Activated CD4-positive, alpha-beta T cell treated with anti-CD3 and anti-CD28 coated beads, Interleukin-2, amount 50 U/mL, for 48 hours (primary cell): Measurements from ENCODE around the gene TMC2.
"Not testable (repeated sequence)": the region's sequence is repeated elsewhere in the genome, so short reads cannot be mapped to it uniquely, and the experiment has no call there.

Experiments used
- DNase-seq, 2 experiments: peaks; one replicate each; pipeline ENCODE4 v3.0.0-alpha.2; 2020

The TMC2 gene

GRCh38 chr20:2536560-2536986 lies at the start of gene TMC2:
TSS of gene TMC2 (plus strand) at chr20:2536573. CDS start at chr20:2536622, 49 bp downstream.
- no peak for DNase-seq

GRCh38 chr20:2502808-2503384 lies 33.5 kb upstream of the TMC2 start:
- DNase-seq = not testable (repeated sequence)

GRCh38 chr20:2504803-2505202 lies 31.6 kb upstream of the TMC2 start:
- not testable (repeated sequence) for DNase-seq

DNA sequence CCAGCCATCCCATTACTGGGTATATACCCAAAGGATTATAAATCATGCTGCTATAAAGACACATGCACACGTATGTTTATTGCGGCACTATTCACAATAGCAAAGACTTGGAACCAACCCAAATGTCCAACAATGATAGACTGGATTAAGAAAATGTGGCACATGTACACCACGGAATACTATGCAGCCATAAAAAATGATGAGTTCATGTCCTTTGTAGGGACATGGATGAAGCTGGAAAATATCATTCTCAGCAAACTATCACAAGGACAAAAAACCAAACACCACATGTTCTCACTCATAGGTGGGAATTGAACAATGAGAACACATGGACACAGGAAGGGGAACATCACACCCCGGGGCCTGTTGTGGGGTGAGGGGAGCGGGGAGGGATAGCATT lies 29.9 kb upstream of the TMC2 start:
- not testable (repeated sequence) for DNase-seq

GRCh38 chr20:2507464-2507863 lies 28.9 kb upstream of the TMC2 start:
- DNase-seq = no peak

DNA sequence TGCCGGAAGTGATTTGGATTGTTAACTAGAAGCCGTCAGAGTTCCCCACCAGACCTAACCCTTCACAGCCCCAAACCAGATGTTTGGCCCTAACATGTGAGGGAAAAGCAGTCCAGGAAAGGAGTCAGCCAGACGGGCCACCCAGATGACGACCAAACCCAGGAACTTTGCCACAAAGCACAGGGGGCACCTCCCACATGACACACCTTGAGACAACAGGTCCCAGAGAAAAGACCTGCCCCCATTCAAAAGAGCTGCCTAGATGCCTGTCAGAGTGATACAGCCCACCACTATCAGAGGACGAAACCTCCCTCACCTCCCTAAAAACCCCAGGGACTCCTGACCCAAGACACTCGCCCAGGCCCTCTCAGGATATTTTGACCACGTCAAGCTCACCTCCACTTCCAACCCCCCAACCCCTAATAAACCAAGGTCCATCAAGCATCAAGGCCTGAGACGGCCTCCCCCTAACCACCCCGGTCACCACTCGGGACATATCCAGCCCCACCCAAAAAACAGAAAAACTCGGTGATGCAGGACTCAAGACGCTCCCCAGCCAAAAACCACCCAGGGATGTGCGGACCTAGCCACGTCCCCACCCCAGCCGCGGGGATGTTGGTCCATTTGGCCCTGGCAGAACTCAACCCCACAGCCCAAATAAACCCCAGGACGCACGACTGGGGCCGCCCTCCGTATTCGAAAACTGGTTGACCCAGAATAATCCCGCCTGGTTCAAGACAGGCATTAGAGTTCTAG lies 28.3 kb upstream of the TMC2 start:
- peak in 1 of 2 experiments; percentile 16 for DNase-seq

- DNase-seq = peak; percentile 75 to 80
Observed at GRCh38 chr20:2508631-2509467, 27.5 kb upstream of the TMC2 start, which contains the start of gene ZNF343. TSS of gene ZNF343 (minus strand) at chr20:2508915. CDS start at chr20:2493895, 15,020 bp downstream.

DNA sequence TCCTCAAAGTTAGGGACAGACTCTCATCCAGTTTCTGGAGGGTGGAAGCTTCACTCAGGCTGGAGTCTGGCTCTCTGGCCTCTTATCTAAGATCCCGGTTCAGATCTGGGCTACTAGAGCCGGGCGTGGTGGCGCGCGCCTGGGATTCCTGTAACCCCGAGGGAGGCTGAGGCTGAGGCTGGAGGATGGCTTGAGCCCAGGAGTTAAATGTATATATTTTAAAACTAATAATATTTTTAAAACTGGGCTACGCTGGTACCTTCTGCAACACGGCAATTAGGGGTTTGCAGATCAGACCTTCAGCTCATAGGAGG lies 26.9 kb upstream of the TMC2 start:
- DNase-seq = no peak

DNA sequence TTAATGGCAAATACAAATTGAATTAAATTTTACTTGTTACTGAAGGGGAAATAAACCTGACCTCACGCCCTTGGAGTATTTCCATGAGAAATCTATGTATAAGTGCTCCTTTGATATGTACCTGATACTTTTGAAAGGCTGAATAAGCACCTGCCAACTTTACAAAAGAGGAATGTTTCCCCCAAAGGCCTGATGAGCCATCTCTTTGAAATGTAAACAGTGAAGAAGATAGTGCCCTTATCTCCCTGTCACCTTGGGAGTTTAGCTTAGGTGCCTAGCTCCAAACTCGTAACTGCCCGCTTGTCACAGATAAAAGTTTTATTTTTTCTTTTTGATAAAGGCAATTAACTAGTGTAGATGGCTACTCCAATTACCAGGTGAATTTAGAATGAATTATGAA lies 26.6 kb upstream of the TMC2 start:
- DNase-seq = no peak

DNA sequence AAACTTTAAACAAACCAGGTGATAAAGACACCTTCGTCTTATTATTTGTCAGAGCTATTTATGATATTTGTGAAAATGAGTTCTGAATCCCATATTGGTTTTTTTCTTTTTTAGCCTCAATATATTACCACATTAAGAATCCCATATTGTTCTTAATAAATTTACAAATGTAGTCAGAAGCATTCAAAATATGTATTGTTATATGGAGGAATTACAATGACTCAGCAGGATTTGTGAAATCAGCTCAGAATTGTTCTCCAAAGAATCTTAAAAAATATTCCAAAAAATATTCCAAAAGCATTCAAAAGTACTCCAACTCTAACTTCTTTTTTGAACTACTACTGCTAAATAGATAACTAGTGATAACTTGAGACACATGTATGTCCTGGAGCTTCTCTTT lies 21.2 kb upstream of the TMC2 start:
- DNase-seq = no peak

DNA sequence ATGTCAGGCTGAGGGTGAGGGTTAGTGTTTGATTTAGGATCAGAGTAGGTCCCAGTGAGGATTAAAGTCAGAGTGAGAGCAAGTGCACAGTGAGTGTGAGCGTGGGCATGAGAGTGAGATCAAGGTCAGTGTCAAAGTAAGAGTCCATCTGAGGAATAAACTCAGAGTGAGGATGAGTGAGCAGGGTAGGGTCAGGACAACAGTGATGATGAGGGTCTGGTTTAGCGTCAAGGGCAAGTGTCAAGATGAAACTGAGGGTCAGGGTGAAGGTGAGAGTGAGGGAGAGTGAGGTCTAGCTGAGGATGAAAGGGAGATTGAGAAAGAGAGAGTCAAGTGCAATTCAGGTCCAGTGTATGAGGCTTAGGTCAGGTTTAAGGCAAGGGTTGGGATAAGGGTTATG lies 20.0 kb upstream of the TMC2 start:
- DNase-seq = no peak

- no peak for DNase-seq
Observed at GRCh38 chr20:2518096-2518495, 18.3 kb upstream of the TMC2 start.

GRCh38 chr20:2518558-2518957 lies 17.8 kb upstream of the TMC2 start:
- no peak for DNase-seq

GRCh38 chr20:2519115-2519809 lies 17.1 kb upstream of the TMC2 start:
- DNase-seq = no peak

- DNase-seq = no peak
Observed at GRCh38 chr20:2520617-2521016, 15.8 kb upstream of the TMC2 start.

DNA sequence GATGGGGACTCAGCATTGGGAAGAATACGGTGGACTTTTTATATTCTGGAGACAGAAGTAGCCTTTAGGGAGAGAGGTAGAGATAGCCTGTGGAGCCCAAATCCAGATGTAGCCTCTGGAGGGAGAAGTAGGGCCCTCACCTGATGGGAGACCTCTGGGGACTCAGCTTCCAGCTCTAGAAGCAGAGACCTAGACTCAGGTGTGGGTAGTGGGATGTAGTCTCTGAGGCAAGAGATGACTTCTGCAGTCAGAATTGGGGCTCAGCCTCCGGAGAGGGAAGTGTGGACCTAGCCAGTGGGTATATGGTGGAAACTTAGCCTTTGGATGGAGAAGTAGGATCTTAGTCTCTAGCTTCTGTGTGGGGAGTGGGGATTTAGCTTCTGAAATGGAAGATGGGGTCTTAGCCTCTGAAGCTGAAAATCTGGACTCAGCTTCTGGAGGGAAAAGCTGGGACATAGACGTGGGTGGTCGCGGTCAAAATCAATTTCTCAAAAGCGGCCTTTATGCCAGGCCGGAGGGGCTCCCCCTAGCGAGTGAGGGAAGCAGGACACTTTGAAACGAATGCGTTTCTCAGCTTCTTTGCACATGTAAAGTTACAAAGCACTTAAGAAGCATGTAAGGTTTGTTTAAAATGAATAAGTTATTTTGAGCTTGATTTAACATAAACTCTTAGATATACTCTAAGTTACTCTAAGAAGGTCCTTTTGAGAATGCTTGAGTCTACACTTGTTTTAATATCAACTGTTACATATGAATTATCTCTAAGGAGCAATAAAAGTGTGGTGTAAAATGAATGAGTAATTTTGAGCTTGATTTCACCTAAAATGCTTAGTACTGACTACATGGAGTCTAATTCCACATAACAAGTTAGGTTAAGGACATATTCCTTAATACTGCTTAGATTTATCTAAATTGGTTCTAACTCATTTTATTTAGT lies 14.7 kb upstream of the TMC2 start:
- DNase-seq = peak; percentile 63 to 67

DNA sequence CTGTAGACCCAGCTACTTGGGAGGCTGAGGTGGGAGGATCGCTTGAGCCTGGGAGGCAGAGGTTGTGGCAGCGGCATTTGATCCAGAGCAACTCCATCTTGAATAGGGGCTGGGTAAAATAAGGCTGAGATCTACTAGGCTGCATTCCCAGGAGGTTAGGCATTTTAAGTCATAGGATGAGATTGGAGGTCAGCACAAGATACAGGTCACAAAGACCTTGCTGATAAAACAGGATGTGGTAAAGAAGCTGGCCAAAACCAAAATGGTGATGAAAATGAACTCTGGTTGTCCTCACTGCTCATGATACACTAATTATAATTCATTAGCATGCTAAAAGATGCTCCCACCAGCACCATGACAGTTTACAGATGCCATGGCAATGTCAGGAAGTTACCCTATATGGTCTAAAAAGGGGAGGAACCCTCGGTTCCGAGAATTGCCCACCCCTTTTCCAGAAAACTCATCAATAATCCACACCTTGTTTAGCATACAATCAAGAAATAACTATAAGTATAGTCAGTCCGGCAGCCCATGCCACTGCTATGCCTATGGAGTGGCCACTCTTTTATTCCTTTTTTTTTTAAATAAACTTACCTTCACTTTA lies 13.4 kb upstream of the TMC2 start:
- DNase-seq = not testable (repeated sequence)

DNA sequence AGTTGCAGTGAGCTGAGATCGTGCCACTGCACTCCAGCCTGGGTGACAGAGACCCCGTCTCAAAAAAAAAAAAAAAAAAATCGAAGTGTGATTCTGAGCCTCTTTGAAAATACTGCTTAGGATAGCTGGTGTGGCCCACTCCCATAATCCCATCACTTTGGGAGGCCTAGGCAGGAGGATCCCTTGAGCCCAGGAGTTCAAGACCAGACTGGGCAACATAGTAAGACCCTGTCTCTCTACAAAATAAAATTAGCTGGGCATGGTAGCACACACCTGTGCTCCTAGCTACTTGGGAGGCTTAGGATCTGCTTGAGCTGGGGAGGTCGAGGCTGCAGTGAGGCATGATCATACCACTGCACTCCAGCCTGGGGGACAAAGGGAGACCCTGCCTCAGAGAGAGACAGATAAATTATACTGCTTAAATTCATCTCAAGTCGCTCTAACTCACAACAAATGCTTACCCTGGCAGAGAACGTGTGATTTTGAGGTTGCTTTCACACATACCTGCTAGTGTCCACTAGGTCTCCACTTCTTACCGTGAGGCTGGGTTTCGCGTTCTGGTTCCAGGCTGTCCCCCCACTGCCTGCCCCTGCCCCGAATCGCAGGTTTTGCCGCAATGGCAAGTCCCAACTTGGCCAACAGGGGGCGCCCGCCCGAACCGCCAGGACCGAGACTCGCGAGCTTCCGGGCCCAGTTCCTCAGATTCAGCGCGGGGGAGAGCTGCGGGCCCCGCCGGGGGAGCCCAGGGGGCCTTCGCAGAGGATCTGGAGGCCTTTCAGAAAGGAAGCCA lies 12.3 kb upstream of the TMC2 start:
- peak; percentile 94 to 95 for DNase-seq

- peak; percentile 40 to 53 for DNase-seq
Observed at GRCh38 chr20:2524709-2525506, 11.5 kb upstream of the TMC2 start.

- DNase-seq = not testable (repeated sequence)
Observed at GRCh38 chr20:2526218-2526583, 10.2 kb upstream of the TMC2 start.
